ENCODE measurements around the gene GNAQ.

GNAQ gene

DNA sequence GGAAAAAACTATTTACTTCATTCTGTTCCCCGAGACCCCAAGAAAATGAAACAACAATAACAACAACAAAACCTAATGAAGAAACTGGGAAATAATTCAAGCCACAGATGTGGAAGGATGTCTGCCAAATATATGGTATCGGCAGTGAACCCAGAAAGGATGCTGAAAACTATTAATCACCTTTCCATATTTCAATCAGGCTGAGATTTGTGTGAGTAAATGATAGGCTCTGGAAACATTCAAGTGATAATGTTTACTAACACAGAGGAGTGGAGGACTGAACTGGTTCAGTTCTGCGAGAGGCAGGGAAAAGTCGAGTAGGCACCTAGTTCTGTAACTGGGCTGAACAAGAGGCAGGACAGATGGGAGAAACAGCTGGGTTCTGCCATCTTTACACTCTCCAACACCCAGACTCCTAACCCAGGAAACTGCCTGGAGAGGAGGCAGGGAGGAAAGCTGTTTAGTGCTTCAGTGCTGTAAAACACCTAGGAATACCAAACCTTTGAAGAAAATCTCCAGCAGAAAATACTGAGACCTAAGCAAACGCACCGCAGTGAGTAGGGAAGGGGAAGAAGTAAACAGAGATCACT is 286.7 kb downstream of the GNAQ start:
- Mint-ChIP-seq H3K36me3 (ENCODE audit: low read depth) (peaks cover 32% of the 10 kb centered on the region), H3K4me3 (no peak overlapping the region), H3K27me3 (ENCODE audit: low read depth) (no peaks in the 10 kb centered on the region), H3K9me3 (peaks cover 7% of the 10 kb centered on the region), H3K27ac (peak overlapping the region; percentile 29 to 46 (median 29)), H3K4me1 (peaks cover 26% of the 10 kb centered on the region)
- TF ChIP-seq, protein P1, sequence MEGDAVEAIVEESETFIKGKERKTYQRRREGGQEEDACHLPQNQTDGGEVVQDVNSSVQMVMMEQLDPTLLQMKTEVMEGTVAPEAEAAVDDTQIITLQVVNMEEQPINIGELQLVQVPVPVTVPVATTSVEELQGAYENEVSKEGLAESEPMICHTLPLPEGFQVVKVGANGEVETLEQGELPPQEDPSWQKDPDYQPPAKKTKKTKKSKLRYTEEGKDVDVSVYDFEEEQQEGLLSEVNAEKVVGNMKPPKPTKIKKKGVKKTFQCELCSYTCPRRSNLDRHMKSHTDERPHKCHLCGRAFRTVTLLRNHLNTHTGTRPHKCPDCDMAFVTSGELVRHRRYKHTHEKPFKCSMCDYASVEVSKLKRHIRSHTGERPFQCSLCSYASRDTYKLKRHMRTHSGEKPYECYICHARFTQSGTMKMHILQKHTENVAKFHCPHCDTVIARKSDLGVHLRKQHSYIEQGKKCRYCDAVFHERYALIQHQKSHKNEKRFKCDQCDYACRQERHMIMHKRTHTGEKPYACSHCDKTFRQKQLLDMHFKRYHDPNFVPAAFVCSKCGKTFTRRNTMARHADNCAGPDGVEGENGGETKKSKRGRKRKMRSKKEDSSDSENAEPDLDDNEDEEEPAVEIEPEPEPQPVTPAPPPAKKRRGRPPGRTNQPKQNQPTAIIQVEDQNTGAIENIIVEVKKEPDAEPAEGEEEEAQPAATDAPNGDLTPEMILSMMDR (IDR thresholded peaks at IDR 0.05; ENCODE audit: unreplicated experiment in 3 of 3), result no peak

DNA sequence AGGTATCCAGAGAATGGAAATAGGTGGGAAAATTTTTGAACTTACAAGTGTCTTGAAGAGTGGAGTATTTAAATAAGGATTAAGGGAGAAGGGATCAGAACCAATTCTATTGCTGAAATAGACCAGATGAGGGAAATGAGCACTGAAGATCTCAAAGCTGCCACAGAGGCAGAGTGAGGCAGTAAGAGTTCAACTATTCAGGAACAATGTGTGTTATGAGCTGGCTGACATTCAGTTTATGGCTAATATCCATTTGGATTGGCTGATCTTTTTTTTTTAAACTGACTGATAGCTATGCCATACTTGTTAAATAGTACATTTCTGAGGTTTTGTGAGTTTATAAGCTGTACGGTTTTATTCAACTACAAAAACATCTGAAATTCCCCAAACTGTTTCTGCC is 288.2 kb downstream of the GNAQ start:
- Mint-ChIP-seq H3K4me3 (no peak overlapping the region), H3K4me1 (peaks cover 26% of the 10 kb centered on the region), H3K9me3 (peaks cover 7% of the 10 kb centered on the region), H3K27ac (peak overlapping the region in 1 of 3 experiments; percentile 26), H3K36me3 (ENCODE audit: low read depth) (peaks cover 29% of the 10 kb centered on the region), H3K27me3 (ENCODE audit: low read depth) (no peaks in the 10 kb centered on the region)
- TF ChIP-seq, protein P1 (IDR thresholded peaks at IDR 0.05; ENCODE audit: unreplicated experiment in 3 of 3), result no peak

DNA sequence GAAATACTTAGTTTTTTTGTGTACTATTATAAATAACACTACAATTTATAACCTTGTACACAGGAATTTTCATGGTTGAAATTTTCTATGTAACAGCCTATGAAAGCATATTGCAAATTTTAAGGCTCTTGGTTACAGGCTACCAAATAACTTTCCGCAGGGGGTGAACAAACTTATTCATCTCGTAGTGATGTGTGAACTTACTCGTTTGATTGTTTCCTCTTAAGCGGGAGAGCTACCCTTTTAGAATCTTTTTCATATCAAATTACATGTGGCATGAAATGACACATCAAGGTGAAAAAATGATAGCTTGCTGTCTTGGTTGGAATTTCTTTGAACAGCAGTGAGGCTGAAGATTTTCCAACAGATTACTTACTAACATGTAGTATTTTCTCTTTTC is 292.7 kb downstream of the GNAQ start:
- no peak overlapping the region for H3K27ac Mint-ChIP-seq

DNA sequence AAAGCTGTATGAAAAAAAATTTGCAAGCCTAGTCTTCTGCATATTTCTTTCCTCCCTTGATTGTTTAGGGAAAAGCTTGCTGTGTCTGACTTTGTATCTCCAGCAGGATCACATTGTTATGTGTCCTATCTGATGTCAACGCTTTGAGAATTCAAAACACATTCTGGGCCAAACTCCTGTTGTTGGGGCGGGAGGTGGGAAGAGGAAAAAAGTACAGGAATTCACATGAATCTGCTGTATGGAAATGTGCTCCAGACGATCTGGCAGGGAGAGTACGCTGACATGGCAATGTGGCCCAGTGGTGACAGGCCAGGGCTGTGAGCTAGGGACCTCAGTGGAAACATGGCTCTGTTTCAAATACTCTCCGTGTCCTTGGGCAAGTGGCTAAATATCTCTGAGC is 296.1 kb downstream of the GNAQ start:
- H3K9me3 Mint-ChIP-seq, result no peaks in the 10 kb centered on the region
- H3K27me3 Mint-ChIP-seq (ENCODE audit: low read depth), result no peaks in the 10 kb centered on the region
- TF ChIP-seq, protein P1 (IDR thresholded peaks at IDR 0.05; ENCODE audit: unreplicated experiment in 3 of 3), result no peak

More for the DNA sequence above, 292.7 kb downstream of the GNAQ start:
- H3K9me3 Mint-ChIP-seq, result no peaks in the 10 kb centered on the region
- H3K4me3 Mint-ChIP-seq, result no peak overlapping the region
- TF ChIP-seq, protein P1 (IDR thresholded peaks at IDR 0.05; ENCODE audit: unreplicated experiment in 3 of 3), result no peak
- no peaks in the 10 kb centered on the region for H3K27me3 Mint-ChIP-seq (ENCODE audit: low read depth)
- H3K36me3 Mint-ChIP-seq (ENCODE audit: low read depth), result peaks cover 5% of the 10 kb centered on the region
- peaks cover 23% of the 10 kb centered on the region for H3K4me1 Mint-ChIP-seq

DNA sequence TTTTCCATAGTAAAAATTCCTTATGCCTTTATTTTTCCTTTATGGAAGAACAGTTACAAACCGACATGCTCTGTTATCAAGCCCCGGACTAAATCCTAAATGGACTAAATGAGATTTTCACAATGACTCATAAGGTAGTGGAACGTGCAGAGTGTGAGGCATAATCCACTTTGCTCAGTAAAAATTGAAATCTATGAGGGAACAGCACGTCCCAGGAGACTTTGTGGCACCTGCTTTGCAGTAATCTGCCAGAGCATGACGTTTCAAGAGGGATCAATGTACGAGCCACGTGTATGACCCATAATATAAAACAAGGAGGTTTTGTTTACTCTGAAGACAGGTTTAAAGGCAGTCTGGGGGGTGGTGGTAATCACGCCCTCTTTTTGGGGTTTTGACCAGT is 299.7 kb downstream of the GNAQ start:
- Mint-ChIP-seq H3K9me3 (no peaks in the 10 kb centered on the region), H3K27ac (no peak overlapping the region), H3K4me1 (peaks cover 18% of the 10 kb centered on the region), H3K27me3 (ENCODE audit: low read depth) (no peaks in the 10 kb centered on the region), H3K36me3 (ENCODE audit: low read depth) (peaks cover 36% of the 10 kb centered on the region), H3K4me3 (no peak overlapping the region)
- TF ChIP-seq, protein P1 (IDR thresholded peaks at IDR 0.05; ENCODE audit: unreplicated experiment in 3 of 3), result no peak

More for the DNA sequence above, 296.1 kb downstream of the GNAQ start:
- Mint-ChIP-seq H3K4me3 (no peak overlapping the region), H3K36me3 (ENCODE audit: low read depth) (peaks cover 15% of the 10 kb centered on the region), H3K4me1 (peaks cover 18% of the 10 kb centered on the region), H3K27ac (peak overlapping the region in 1 of 3 experiments; percentile 0)

DNA sequence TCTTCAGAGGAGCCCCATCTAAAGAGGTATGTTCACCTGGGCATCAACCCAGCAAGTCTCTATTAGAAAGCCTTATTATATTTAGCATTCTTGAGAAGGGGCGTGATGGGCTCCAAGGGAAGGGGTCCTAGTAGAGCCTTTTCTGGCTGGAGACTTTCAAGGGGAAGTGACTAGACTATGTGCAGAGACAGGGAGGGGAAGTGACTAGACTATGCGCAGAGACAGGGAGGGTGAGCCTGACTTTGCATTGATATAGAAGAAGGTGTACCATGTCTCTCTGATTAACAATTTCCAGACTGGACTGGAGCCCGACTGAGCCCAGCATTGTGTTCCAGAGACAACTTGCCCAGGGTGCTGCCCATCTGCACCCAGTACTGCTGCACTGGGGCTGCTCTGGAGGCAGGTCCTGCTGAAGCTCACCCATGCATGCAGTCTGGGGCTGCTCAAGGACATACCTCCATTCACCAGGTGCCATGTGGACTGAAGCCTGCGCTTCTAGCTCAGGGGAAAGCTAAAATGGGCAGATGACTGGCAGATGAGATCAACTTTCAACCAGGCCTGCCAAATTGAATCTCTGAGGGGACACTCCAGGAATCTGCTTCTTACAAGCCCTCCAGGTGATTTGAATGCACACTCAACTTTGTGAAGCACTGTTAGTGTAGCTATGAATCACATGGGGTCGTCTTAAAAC is 300.5 kb downstream of the GNAQ start:
- Mint-ChIP-seq H3K27ac (no peak overlapping the region), H3K4me1 (peaks cover 16% of the 10 kb centered on the region), H3K36me3 (ENCODE audit: low read depth) (peaks cover 44% of the 10 kb centered on the region), H3K9me3 (no peaks in the 10 kb centered on the region), H3K4me3 (no peak overlapping the region), H3K27me3 (ENCODE audit: low read depth) (no peaks in the 10 kb centered on the region)
- TF ChIP-seq, protein P1 (IDR thresholded peaks at IDR 0.05; ENCODE audit: unreplicated experiment in 3 of 3), result no peak
